NCI-H146 treated with DMSO at 0.1 percent for 48 hours (cell line): ENCODE results near the gene PLEKHH1.

Experiments used
- DNase-seq: peaks from one replicate; lab custom pipeline; 2025; ENCODE audit not compliant: unreplicated experiment; lab: John Stamatoyannopoulos, UW

The PLEKHH1 gene

GRCh38 chr14:67562025-67562775 lies 29.1 kb downstream of the PLEKHH1 start:
- DNase-seq: no peak

GRCh38 chr14:67562776-67563150 lies 29.7 kb downstream of the PLEKHH1 start:
- no peak for DNase-seq

GRCh38 chr14:67564236-67564635 lies 31.1 kb downstream of the PLEKHH1 start:
- no peak for DNase-seq

DNA sequence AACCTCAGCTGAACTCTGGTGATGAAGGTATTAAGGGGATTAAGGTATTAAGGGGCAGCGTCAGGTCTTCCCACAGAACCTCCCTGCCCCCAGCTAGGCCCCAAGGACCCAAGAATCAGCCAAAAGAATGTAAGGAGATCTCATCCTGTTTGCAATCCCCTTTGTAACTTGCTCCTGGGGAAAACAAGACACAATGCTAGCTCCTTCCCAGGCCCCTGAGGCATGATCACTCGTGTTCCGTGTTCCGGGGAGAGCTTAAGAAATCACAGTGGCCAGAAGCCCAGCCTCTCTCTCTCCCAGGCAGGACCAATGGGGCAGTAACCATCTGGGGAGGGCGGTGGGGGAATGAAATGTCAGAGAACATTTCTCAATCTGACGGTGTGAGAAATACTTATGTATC lies 33.8 kb downstream of the PLEKHH1 start:
- DNase-seq: no peak

DNA sequence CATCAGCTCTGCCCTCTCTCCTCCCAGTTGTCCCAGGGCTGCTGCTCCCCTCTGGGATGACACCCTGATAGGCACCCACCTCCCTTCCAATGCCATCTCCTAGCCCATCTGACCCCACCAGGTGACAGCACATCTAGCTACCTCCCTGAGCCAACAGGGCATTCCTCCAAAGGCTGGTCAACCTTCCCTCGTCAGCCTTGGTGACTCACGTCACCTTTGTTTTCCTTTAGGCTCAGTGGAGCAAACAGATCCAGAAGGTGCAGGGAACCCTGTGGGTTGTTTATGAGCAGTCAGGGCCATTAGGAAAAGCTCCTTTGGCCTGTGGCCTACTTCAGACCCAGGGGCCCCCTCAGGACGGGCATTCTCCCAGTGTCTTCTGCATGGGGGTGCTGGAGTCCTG lies 34.6 kb downstream of the PLEKHH1 start:
- no peak for DNase-seq

DNA sequence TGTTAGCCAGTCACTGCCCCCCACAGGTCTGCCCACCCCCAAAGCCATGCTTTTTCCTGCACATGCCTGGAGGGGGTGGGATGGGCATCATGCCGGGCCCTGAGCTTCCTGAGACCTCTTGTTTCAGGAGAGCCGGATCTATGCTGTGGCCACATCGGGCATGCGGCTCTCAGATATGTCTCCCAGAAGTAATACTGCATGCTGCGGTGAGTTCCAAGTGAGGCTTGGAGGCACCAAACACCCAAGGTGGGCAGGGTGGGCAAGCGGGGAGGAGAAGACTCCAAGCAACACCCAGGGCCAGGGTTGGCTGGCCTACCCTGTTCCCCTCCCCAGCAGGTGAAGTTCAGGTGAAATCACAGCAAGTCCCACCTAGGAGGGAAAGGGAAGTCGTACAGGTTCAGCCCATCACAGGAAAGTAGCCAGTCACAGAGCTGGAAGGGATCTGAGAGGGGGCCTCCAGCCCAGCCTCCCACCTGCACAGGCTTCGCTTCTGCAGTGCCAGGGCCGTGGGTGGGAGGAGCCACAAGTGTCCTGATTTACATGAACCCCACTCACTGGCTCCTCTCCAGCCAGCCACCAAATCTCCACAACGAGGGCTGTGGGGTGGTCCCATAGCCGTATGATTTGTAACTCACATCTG lies 36.0 kb downstream of the PLEKHH1 start:
- no peak for DNase-seq

GRCh38 chr14:67569651-67570290 lies 36.7 kb downstream of the PLEKHH1 start:
- DNase-seq: no peak

GRCh38 chr14:67570453-67570852 lies 37.4 kb downstream of the PLEKHH1 start:
- no peak for DNase-seq

- peak; percentile 11 for DNase-seq
These were observed 38.3 kb downstream of the PLEKHH1 start for GRCh38 chr14:67571275-67571990.

- no peak for DNase-seq
These were observed 38.9 kb downstream of the PLEKHH1 start for GRCh38 chr14:67571991-67572323.

GRCh38 chr14:67572608-67573007 lies 39.5 kb downstream of the PLEKHH1 start:
- DNase-seq: no peak

DNA sequence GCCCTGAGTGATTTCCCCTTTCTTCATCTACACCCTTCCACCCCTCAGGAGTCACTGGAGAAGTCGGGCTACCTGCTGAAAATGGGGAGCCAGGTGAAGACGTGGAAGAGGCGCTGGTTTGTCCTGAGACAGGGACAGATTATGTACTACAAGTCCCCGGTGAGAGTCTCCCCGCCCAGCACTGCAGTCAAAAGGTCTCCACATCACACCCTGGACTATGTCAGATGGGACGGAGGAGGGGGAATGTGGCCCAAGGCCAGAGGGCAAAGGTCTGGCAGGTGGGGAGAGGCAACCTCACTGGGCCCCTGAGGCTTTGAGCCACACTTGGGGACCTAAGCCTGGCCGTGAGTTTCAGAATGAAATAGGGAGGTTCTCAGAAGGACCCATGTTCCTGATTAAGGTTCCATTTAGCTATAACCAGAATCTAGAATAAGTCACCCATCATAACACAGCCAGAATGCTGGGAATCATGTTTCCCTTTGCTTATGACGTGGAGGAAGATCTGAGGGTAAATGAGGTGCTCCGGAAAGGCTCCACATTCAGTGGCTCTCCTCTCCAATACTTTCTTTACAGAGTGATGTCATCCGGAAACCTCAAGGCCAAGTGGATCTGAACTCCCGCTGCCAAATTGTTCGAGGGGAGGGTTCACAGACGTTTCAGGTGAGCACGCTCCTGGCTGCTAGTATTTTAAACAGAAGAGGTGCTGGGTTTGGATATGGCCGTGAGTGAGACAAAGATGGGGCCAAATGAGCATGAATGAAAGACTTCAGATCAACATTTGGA lies 40.3 kb downstream of the PLEKHH1 start:
- DNase-seq: no peak

GRCh38 chr14:67574156-67574555 lies 41.1 kb downstream of the PLEKHH1 start:
- DNase-seq: no peak

GRCh38 chr14:67574806-67575205 lies 41.7 kb downstream of the PLEKHH1 start:
- DNase-seq: no peak

GRCh38 chr14:67575684-67576083 lies 42.6 kb downstream of the PLEKHH1 start:
- no peak for DNase-seq

DNA sequence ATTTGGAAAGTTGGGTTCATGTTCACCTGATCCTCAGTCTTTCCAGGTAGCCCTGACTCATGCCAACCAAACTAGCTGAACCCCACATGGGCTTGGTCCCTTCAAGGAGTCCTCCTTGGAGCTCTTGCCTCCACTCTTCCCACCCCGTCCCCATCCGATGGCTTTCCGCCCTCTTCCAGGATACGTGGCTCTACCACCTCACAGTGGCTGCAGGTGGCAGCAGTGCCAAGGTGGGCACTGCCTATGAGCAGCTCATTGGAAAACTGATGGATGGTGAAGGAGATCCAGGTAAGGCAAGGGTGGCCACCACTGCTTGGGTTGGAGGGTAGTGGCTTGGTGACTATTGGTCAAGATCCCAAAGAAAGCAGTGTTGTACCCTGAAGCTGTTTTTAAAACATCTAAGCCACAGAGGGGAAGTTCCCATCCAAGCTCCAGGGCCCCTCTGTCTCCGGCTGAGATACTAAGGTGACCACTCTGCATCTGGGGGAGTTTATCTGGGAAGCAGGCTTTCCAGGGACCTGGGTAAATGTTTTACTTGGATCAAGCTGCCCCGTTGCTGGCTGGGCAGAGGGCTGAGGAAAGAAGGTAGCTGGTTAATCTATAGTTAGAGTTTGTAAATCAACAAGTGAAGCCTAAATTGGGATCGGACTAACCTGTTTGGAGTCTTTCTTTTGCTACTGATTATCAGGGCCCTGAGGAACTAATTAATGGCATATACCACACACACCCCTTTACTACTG lies 43.3 kb downstream of the PLEKHH1 start:
- no peak for DNase-seq

DNA sequence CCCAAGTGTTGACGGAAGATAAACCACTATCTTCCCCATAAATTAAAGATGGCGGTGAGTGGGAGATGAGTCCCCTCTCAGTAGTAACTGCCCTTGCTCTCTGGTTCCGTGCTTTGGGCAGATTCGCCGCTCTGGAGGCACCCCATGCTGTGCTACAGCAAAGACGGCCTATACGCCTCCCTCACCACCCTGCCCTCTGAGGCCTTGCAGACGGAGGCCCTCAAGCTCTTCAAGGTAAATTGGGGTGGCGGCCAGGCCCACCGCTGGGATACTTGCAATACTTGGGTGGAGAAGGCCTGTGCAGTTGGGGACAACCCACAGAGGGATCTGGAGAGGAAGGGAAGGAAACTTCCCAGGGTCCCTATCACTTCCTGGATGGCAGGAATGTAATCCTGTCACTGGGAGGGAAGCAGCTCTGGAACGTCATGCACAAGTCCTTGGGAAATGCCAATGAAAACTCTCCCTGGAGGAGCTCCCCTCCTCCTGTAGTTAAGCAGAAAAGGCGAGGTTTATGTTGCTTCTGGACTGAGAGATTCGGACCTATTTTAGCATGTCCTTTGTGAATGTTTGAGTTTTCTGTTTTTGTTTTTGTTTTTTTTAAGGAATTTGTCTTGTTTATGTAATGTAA lies 44.2 kb downstream of the PLEKHH1 start:
- DNase-seq: no peak

- no peak for DNase-seq
These were observed 45.0 kb downstream of the PLEKHH1 start for GRCh38 chr14:67577909-67578749.

- DNase-seq: no peak
These were observed 46.0 kb downstream of the PLEKHH1 start for GRCh38 chr14:67579040-67579439.
